HepG2 (cell line): ENCODE data around the gene FBXO9. TPM values are rescaled to one million over a fixed set of nuclear protein-coding genes. Genes with fewer than 3 reads are reported as not detected.
A peak's percentile ranks its signal among the peaks of the same experiment; 100 is the strongest.

ENCODE experiments used
- GLI4 ChIP-seq: sonication (generic); formaldehyde crosslinking; IDR thresholded peaks from 2 replicates; pipeline ENCODE4 v1.5.1; 2020; ENCODE audit warnings: missing genetic modification reagents, mild to moderate bottlenecking, moderate library complexity, borderline replicate concordance
- HES4 ChIP-seq: sonication (generic); formaldehyde crosslinking; IDR thresholded peaks from 2 replicates; pipeline ENCODE4 v1.9.0; 2021; ENCODE audit warnings: mild to moderate bottlenecking, missing genetic modification reagents, borderline replicate concordance
- NFIB ChIP-seq: sonication (generic); formaldehyde crosslinking; IDR thresholded peaks from 2 replicates; pipeline ENCODE4 v1.9.0; 2021; ENCODE audit warnings: missing genetic modification reagents, mild to moderate bottlenecking, borderline replicate concordance
- NFKB2 ChIP-seq: sonication (generic); formaldehyde crosslinking; IDR thresholded peaks from 2 replicates; pipeline ENCODE4 v1.4.0; 2020; ENCODE audit warnings: missing genetic modification reagents, borderline replicate concordance
- NR3C1 ChIP-seq: sonication (generic); formaldehyde crosslinking; IDR thresholded peaks from 2 replicates; pipeline ENCODE4 v1.4.0; 2020; ENCODE audit warnings: missing genetic modification reagents
- RBFOX2 ChIP-seq: fragments of 200-400 bp; formaldehyde crosslinking; IDR thresholded peaks from 2 replicates; pipeline ENCODE4 v1.6.1; 2017; ENCODE audit warnings: low read depth, mild to moderate bottlenecking, low read length
- SAFB2 ChIP-seq: sonication (generic); formaldehyde crosslinking; IDR thresholded peaks from 2 replicates; pipeline ENCODE4 v1.5.1; 2020; ENCODE audit warnings: missing genetic modification reagents, low read depth, mild to moderate bottlenecking, borderline replicate concordance
- SAP130 ChIP-seq: IDR thresholded peaks from 2 replicates; pipeline ENCODE4 v1.6.1; 2016; ENCODE audit warnings: low read depth
- SMAD1 ChIP-seq: sonication (generic); formaldehyde crosslinking; IDR thresholded peaks from 2 replicates; pipeline ENCODE4 v1.4.0; 2020; ENCODE audit warnings: missing genetic modification reagents, low read depth, mild to moderate bottlenecking, borderline replicate concordance
- SUZ12 ChIP-seq: fragments of 150-350 bp; IDR thresholded peaks from 2 replicates; pipeline ENCODE4 v1.6.1; 2014; ENCODE audit warnings: low read depth, low read length
- TAF1 ChIP-seq: sonication (generic); formaldehyde crosslinking; IDR thresholded peaks from 2 replicates; pipeline ENCODE4 v1.4.0; 2020; ENCODE audit warnings: missing genetic modification reagents
- TARDBP ChIP-seq: sonication (generic); formaldehyde crosslinking; IDR thresholded peaks from 2 replicates; pipeline ENCODE4 v1.8.0; 2022; ENCODE audit warnings: mild to moderate bottlenecking, missing genetic modification reagents
- TCF12 ChIP-seq, 2 experiments: fragments of 450-650 bp in 1 of 2; sonication (generic) in 1 of 2; formaldehyde crosslinking in 1 of 2; IDR thresholded peaks; 2 replicates each; pipeline versions ENCODE4 v1.6.1 to v1.8.0; 2017 to 2022; ENCODE audit warnings: antibody characterized with exemption in 1 of 2, mild to moderate bottlenecking in 1 of 2, missing genetic modification reagents in 1 of 2, moderate library complexity in 1 of 2
- ZFP36 ChIP-seq: fragments of 150-350 bp; IDR thresholded peaks from 2 replicates; pipeline ENCODE4 v1.6.1; 2018; ENCODE audit warnings: borderline replicate concordance, low read length, low read depth; ENCODE audit not compliant: partially characterized antibody
- ZFP62 ChIP-seq: sonication (generic); formaldehyde crosslinking; IDR thresholded peaks from 2 replicates; pipeline ENCODE4 v1.4.0; 2020; ENCODE audit warnings: missing genetic modification reagents
- ZNF292 ChIP-seq: sonication (generic); formaldehyde crosslinking; IDR thresholded peaks from 2 replicates; pipeline ENCODE4 v1.8.1; 2022; ENCODE audit warnings: mild to moderate bottlenecking, low read depth, missing genetic modification reagents, borderline replicate concordance
- ZNF558 ChIP-seq: sonication (generic); formaldehyde crosslinking; IDR thresholded peaks from 2 replicates; pipeline ENCODE4 v1.9.0; 2022; ENCODE audit warnings: mild to moderate bottlenecking, missing genetic modification reagents, borderline replicate concordance
- ZNF670 ChIP-seq: sonication (generic); formaldehyde crosslinking; IDR thresholded peaks from 2 replicates; pipeline ENCODE4 v1.8.0; 2022; ENCODE audit warnings: mild to moderate bottlenecking, missing genetic modification reagents, borderline replicate concordance
- ZNF720 ChIP-seq: sonication (generic); formaldehyde crosslinking; IDR thresholded peaks from 2 replicates; pipeline ENCODE4 v1.4.0; 2020; ENCODE audit warnings: missing genetic modification reagents
- ZNF83 ChIP-seq: sonication (generic); formaldehyde crosslinking; IDR thresholded peaks from 2 replicates; pipeline ENCODE4 v1.4.0; 2020; ENCODE audit warnings: missing genetic modification reagents, mild to moderate bottlenecking, borderline replicate concordance
- ZSCAN29 ChIP-seq: sonication (generic); formaldehyde crosslinking; conservative IDR thresholded peaks from 2 replicates; pipeline ENCODE4 v1.4.0; 2020; ENCODE audit warnings: mild to moderate bottlenecking, missing genetic modification reagents
- ZZZ3 ChIP-seq: sonication (generic); formaldehyde crosslinking; IDR thresholded peaks from 2 replicates; pipeline ENCODE4 v1.4.0; 2020; ENCODE audit warnings: missing genetic modification reagents, mild to moderate bottlenecking, borderline replicate concordance
- polyA plus RNA-seq, 8 experiments: library from polyadenylated mRNA; depleted of rRNA in 3 of 8; stranded (reverse) in 7 of 8; unstranded in 1 of 8; fragments of >200 nt; fragmentation: Illumina TruSeq in 4 of 8; extraction: Trizol in 4 of 8; gene quantifications; 2 replicates each; pipeline versions ENCODE4 v1.2.1 to v1.2.3, GENCODE V29; 2011 to 2016; ENCODE audit warnings: low read depth in 4 of 8, missing spikeins in 1 of 8, mixed read lengths in 1 of 8; ENCODE audit not compliant: insufficient read depth in 1 of 8
- total RNA-seq, 5 experiments: library from RNA; depleted of rRNA; stranded (reverse); fragments of >200 nt; fragmentation: Illumina TruSeq; extraction: Trizol; gene quantifications; 2 replicates each; pipeline ENCODE4 v1.2.3, GENCODE V29; 2016; ENCODE audit warnings: low read depth in 1 of 5
- TF ChIP-seq, protein P1 (sequence below): sonication (generic); formaldehyde crosslinking; IDR thresholded peaks from 2 replicates; pipeline ENCODE4 v1.4.0; 2020; ENCODE audit warnings: missing genetic modification reagents, borderline replicate concordance
- TF ChIP-seq, protein P2 (sequence below): sonication (generic); formaldehyde crosslinking; conservative IDR thresholded peaks from 2 replicates; pipeline ENCODE4 v1.4.0; 2020; ENCODE audit warnings: mild to moderate bottlenecking, missing genetic modification reagents, moderate library complexity

The FBXO9 gene
- total and polyA plus RNA-seq, 2 of the 13 experiments (the other 11 are each of a cell fraction or from before 2014, with no cell fraction given), result 64.3 to 98.4 TPM

DNA sequence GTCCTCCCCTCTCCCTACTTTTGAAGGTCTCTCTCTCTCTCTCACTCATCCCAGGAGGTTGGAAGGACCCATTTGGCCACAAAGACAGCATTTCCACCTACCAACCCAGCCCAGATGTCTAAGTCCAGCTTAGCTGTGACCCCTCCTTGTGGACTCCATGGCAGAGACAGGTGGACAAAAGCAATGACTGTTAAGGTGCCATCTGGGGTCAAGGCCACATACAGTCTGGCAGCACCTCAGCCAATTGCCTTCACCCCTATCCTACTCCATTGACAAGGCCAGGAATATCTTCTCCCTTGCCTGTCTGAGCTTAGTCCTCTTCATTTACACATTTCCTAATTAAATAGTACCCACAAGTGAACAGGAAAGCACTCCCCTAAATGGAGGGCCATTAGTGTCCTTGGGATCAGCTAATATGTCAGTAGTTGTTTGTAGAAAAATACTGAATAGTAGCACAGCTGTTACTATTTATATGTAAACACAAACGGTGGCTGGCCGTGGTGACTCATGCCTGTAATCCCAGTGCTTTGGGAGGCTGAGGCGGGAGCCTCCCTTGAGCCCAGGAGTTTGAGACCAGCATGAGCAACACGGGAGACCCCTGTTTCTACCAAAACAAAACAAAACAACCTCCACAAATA is 54.7 kb downstream of the FBXO9 start (continued):
- TF ChIP-seq, protein P1, sequence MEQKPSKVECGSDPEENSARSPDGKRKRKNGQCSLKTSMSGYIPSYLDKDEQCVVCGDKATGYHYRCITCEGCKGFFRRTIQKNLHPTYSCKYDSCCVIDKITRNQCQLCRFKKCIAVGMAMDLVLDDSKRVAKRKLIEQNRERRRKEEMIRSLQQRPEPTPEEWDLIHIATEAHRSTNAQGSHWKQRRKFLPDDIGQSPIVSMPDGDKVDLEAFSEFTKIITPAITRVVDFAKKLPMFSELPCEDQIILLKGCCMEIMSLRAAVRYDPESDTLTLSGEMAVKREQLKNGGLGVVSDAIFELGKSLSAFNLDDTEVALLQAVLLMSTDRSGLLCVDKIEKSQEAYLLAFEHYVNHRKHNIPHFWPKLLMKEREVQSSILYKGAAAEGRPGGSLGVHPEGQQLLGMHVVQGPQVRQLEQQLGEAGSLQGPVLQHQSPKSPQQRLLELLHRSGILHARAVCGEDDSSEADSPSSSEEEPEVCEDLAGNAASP (CRISPR knock-in tag), result peak; percentile 99
- no peak; the same call in none of the 2 replicates for TF ChIP-seq SAP130
- peak; percentile 61; the same call in 1 of the 2 replicates for TF ChIP-seq ZNF670 (CRISPR knock-in tag)
- TF ChIP-seq GLI4 (CRISPR knock-in tag), result no peak
- no peak for TF ChIP-seq NR3C1 (CRISPR knock-in tag)
- 0 out of 2 replicates have a peak, but pooled peaks have one; percentile 41 for TF ChIP-seq ZNF292 (CRISPR knock-in tag)
- TF ChIP-seq NFKB2 (CRISPR knock-in tag), result no peak
- no peak for TF ChIP-seq ZNF558
- no peak for TF ChIP-seq NFIB (CRISPR knock-in tag)
- 0 out of 2 replicates have a peak, but pooled peaks have one; percentile 42 for TF ChIP-seq SMAD1 (CRISPR knock-in tag)
- TF ChIP-seq ZNF720, result no peak
- no peak for TF ChIP-seq ZFP36
- TF ChIP-seq SUZ12, result no peak
- TF ChIP-seq TAF1, result no peak
- TF ChIP-seq ZNF83 (CRISPR knock-in tag), result no peak
- TF ChIP-seq, protein P2, sequence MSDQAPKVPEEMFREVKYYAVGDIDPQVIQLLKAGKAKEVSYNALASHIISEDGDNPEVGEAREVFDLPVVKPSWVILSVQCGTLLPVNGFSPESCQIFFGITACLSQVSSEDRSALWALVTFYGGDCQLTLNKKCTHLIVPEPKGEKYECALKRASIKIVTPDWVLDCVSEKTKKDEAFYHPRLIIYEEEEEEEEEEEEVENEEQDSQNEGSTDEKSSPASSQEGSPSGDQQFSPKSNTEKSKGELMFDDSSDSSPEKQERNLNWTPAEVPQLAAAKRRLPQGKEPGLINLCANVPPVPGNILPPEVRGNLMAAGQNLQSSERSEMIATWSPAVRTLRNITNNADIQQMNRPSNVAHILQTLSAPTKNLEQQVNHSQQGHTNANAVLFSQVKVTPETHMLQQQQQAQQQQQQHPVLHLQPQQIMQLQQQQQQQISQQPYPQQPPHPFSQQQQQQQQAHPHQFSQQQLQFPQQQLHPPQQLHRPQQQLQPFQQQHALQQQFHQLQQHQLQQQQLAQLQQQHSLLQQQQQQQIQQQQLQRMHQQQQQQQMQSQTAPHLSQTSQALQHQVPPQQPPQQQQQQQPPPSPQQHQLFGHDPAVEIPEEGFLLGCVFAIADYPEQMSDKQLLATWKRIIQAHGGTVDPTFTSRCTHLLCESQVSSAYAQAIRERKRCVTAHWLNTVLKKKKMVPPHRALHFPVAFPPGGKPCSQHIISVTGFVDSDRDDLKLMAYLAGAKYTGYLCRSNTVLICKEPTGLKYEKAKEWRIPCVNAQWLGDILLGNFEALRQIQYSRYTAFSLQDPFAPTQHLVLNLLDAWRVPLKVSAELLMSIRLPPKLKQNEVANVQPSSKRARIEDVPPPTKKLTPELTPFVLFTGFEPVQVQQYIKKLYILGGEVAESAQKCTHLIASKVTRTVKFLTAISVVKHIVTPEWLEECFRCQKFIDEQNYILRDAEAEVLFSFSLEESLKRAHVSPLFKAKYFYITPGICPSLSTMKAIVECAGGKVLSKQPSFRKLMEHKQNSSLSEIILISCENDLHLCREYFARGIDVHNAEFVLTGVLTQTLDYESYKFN (CRISPR knock-in tag), result peak; percentile 82
- TF ChIP-seq TCF12 (IDR thresholded peaks at IDR 0.05), result no peak
- TF ChIP-seq TCF12 (CRISPR knock-in tag; IDR thresholded peaks at IDR 0.05), result peak; percentile 25; the same call in 1 of the 2 replicates
- 0 out of 2 replicates have a peak, but pooled peaks have one; percentile 16 for TF ChIP-seq ZZZ3 (CRISPR knock-in tag)
- peak; percentile 31; the same call in 1 of the 2 replicates for TF ChIP-seq SAFB2 (CRISPR knock-in tag)
- TF ChIP-seq TARDBP (CRISPR knock-in tag), result peak; percentile 68; the same call in 1 of the 2 replicates
- no peak for TF ChIP-seq ZFP62 (CRISPR knock-in tag)
- TF ChIP-seq HES4 (CRISPR knock-in tag), result no peak
- TF ChIP-seq ZSCAN29 (CRISPR knock-in tag), result peak; percentile 19; the same call in 1 of the 2 replicates
- no peak for TF ChIP-seq RBFOX2
